ENCODE results near the gene ACLY. TPM values are rescaled to one million over a fixed set of nuclear protein-coding genes. Genes with fewer than 3 reads are reported as not detected.

ACLY gene
- total RNA-seq, 2 experiments from 2014 or later: 102 to 222 TPM

DNA sequence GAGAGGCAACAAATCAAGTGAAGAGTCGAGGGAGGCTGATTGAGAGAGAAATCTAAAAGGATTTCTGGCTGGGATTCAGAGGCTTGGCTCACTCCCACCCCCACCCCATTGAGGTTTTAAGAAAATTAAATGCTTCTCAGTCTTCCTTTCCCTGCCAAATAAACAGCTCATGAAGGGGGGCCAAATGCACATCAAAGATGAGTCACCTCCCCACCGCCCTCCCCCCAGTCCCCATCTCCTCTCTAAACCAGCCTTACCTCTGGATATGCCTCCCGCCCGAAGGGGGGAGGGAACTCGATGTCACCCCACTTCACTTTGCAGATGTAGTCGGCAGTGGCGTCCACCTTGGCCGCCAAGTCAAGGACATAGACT lies 11.6 kb downstream of the ACLY start:
- no TSS peak for BruUV-seq (replicated peaks)
- Histone ChIP-seq H3K36me3 (ENCODE audit: insufficient read depth, low read length) (peaks cover 93% of the 10 kb centered on the region), H3K9me3 (ENCODE audit: low read length) (no peaks in the 10 kb centered on the region), H2AFZ (ENCODE audit: low read length) (no peak overlapping the region), H3K4me1 (ENCODE audit: insufficient read depth, low read length, poor library complexity, severe bottlenecking) (no peaks in the 10 kb centered on the region), H3K4me2 (ENCODE audit: low read length) (no peak overlapping the region), H3K27ac (ENCODE audit: low read depth, low read length, poor library complexity, severe bottlenecking) (no peak overlapping the region), H3K9me2 (ENCODE audit: insufficient read depth, low read length) (no peaks in the 10 kb centered on the region), H4K20me1 (ENCODE audit: insufficient read depth, low read length) (no peaks in the 10 kb centered on the region; the same call in 1 of the 2 replicates), H3K4me3 (ENCODE audit: low read depth, low read length, poor library complexity, severe bottlenecking) (no peak overlapping the region), H3K79me2 (ENCODE audit: insufficient read depth, low read depth, low read length) (no peaks in the 10 kb centered on the region)
- CTCF ChIA-PET (ENCODE audit: unreplicated experiment): no interaction called here
- intact Hi-C loops (cut with micrococcal nuclease; ENCODE audit: unreplicated experiment): no loop called here
- POLR2A ChIA-PET: no interaction called here
- DNase-seq (ENCODE audit: low spot score): no peak
- TF ChIP-seq EZH2phosphoT487 (IDR thresholded peaks at IDR 0.05; ENCODE audit: borderline replicate concordance, low read depth, low read length) (no peak), CTCF (conservative IDR thresholded peaks at IDR 0.05; ENCODE audit: low read length) (no peak)

- H2AFZ ChIP-seq (ENCODE audit: low read length): no peak overlapping the region
- no peaks in the 10 kb centered on the region for H4K20me1 ChIP-seq (ENCODE audit: insufficient read depth, low read length)
- H3K79me2 ChIP-seq (ENCODE audit: insufficient read depth, low read depth, low read length): no peaks in the 10 kb centered on the region
- intact Hi-C loops (cut with micrococcal nuclease; ENCODE audit: unreplicated experiment): no loop called here
- TF ChIP-seq CTCF (conservative IDR thresholded peaks at IDR 0.05; ENCODE audit: low read length): no peak
- no peak for TF ChIP-seq EZH2phosphoT487 (IDR thresholded peaks at IDR 0.05; ENCODE audit: borderline replicate concordance, low read depth, low read length)
- H3K9me3 ChIP-seq (ENCODE audit: low read length): no peaks in the 10 kb centered on the region
- H3K4me3 ChIP-seq (ENCODE audit: low read depth, low read length, poor library complexity, severe bottlenecking): no peak overlapping the region
- no peak overlapping the region for H3K27ac ChIP-seq (ENCODE audit: low read depth, low read length, poor library complexity, severe bottlenecking)
- no peaks in the 10 kb centered on the region for H3K4me1 ChIP-seq (ENCODE audit: insufficient read depth, low read length, poor library complexity, severe bottlenecking)
- DNase-seq (ENCODE audit: low spot score): no peak
- ChIA-PET CTCF (ENCODE audit: unreplicated experiment) (no interaction called here), POLR2A (no interaction called here)
- H3K36me3 ChIP-seq (ENCODE audit: insufficient read depth, low read length): peaks cover 93% of the 10 kb centered on the region
- no TSS peak for BruUV-seq (replicated peaks)
- no peaks in the 10 kb centered on the region for H3K9me2 ChIP-seq (ENCODE audit: insufficient read depth, low read length)
- H3K4me2 ChIP-seq (ENCODE audit: low read length): no peak overlapping the region
Observed at GRCh38 chr17:41906465-41907184, 12.1 kb downstream of the ACLY start.

GRCh38 chr17:41905172-41905571 lies 13.6 kb downstream of the ACLY start:
- ChIA-PET POLR2A (no interaction called here), CTCF (ENCODE audit: unreplicated experiment) (no interaction called here)
- Histone ChIP-seq H3K79me2 (ENCODE audit: insufficient read depth, low read depth, low read length) (no peaks in the 10 kb centered on the region), H3K4me2 (ENCODE audit: low read length) (no peak overlapping the region), H3K4me3 (ENCODE audit: low read depth, low read length, poor library complexity, severe bottlenecking) (no peak overlapping the region), H3K36me3 (ENCODE audit: insufficient read depth, low read length) (peaks cover 93% of the 10 kb centered on the region), H3K27ac (ENCODE audit: low read depth, low read length, poor library complexity, severe bottlenecking) (no peak overlapping the region), H4K20me1 (ENCODE audit: insufficient read depth, low read length) (no peaks in the 10 kb centered on the region), H2AFZ (ENCODE audit: low read length) (no peak overlapping the region), H3K4me1 (ENCODE audit: insufficient read depth, low read length, poor library complexity, severe bottlenecking) (no peaks in the 10 kb centered on the region), H3K9me2 (ENCODE audit: insufficient read depth, low read length) (no peaks in the 10 kb centered on the region), H3K9me3 (ENCODE audit: low read length) (no peaks in the 10 kb centered on the region)
- TF ChIP-seq CTCF (conservative IDR thresholded peaks at IDR 0.05; ENCODE audit: low read length) (no peak), EZH2phosphoT487 (IDR thresholded peaks at IDR 0.05; ENCODE audit: borderline replicate concordance, low read depth, low read length) (no peak)
- no peak for DNase-seq (ENCODE audit: low spot score)
- no TSS peak for BruUV-seq (replicated peaks)
- intact Hi-C loops (cut with micrococcal nuclease; ENCODE audit: unreplicated experiment): no loop called here
